Neural progenitor cell (in vitro differentiated cells): ENCODE data around the gene TNFSF13. TPM values are rescaled to one million over a fixed set of nuclear protein-coding genes. Genes with fewer than 3 reads are reported as not detected.

Experiments
- DNase-seq: peaks from one replicate; pipeline ENCODE4 v3.0.0-alpha.2; 2016; ENCODE audit warnings: low spot score
- H2AFZ ChIP-seq: fragments of 200-600 bp; sonication (generic); replicated peaks from 2 replicates; pipeline ENCODE4 v1.6.1; 2016; ENCODE audit warnings: antibody characterized with exemption
- H3F3A ChIP-seq: fragments of 200-600 bp; sonication (generic); 2 replicates; pipeline ENCODE4 v1.6.1; 2016; ENCODE audit warnings: antibody characterized with exemption, low read depth
- H3K27ac ChIP-seq: fragments of 200-600 bp; sonication (generic); 2 replicates; pipeline ENCODE4 v1.5.1; 2016; ENCODE audit warnings: mild to moderate bottlenecking
- H3K27me3 ChIP-seq: fragments of 200-600 bp; sonication (generic); 2 replicates; pipeline ENCODE4 v1.6.1; 2016; ENCODE audit warnings: mild to moderate bottlenecking, moderate library complexity
- H3K36me3 ChIP-seq: fragments of 200-600 bp; sonication (generic); 2 replicates; pipeline ENCODE4 v1.5.1; 2016
- H3K4me1 ChIP-seq: fragments of 200-600 bp; sonication (generic); 2 replicates; pipeline ENCODE4 v1.6.1; 2016; ENCODE audit warnings: mixed run types
- H3K4me2 ChIP-seq: fragments of 200-600 bp; sonication (generic); 2 replicates; pipeline ENCODE4 v1.6.1; 2016
- H3K4me3 ChIP-seq: fragments of 200-600 bp; sonication (generic); 2 replicates; pipeline ENCODE4 v1.5.1; 2016
- H3K79me2 ChIP-seq: fragments of 200-600 bp; sonication (generic); 2 replicates; pipeline ENCODE4 v1.6.1; 2016; ENCODE audit warnings: low read depth
- H3K9ac ChIP-seq: fragments of 200-600 bp; sonication (generic); 2 replicates; pipeline ENCODE4 v1.6.1; 2016
- H3K9me3 ChIP-seq: fragments of 200-600 bp; sonication (generic); 2 replicates; pipeline ENCODE4 v1.5.1; 2016; ENCODE audit warnings: low read depth
- H4K20me1 ChIP-seq: fragments of 200-600 bp; sonication (generic); 2 replicates; pipeline ENCODE4 v1.6.1; 2016; ENCODE audit warnings: low read depth
- H3K27ac Mint-ChIP-seq: 3 replicates; pipeline ENCODE4 v1.8.0; 2021; ENCODE audit warnings: mixed read lengths
- H3K27me3 Mint-ChIP-seq: 2 replicates; pipeline ENCODE4 v1.8.0; 2022; ENCODE audit warnings: low read depth, mild to moderate bottlenecking, inconsistent platforms, moderate library complexity, mixed read lengths; ENCODE audit not compliant: insufficient read depth
- H3K36me3 Mint-ChIP-seq: 3 replicates; pipeline ENCODE4 v1.8.0; 2021; ENCODE audit warnings: mixed read lengths
- H3K4me1 Mint-ChIP-seq: 3 replicates; pipeline ENCODE4 v1.8.0; 2021; ENCODE audit warnings: mixed read lengths
- H3K4me3 Mint-ChIP-seq: 3 replicates; pipeline ENCODE4 v1.8.0; 2021; ENCODE audit warnings: mild to moderate bottlenecking, moderate library complexity, mixed read lengths
- H3K9me3 Mint-ChIP-seq: 3 replicates; pipeline ENCODE4 v1.8.0; 2020; ENCODE audit warnings: mixed read lengths
- CTCF ChIP-seq: fragments of 200-600 bp; sonication (generic); IDR thresholded peaks from 2 replicates; pipeline ENCODE4 v1.5.1; 2017; ENCODE audit warnings: antibody characterized with exemption, mild to moderate bottlenecking
- EZH2 ChIP-seq: fragments of 200-600 bp; sonication (generic); IDR thresholded peaks from 2 replicates; pipeline ENCODE4 v1.6.1; 2017; ENCODE audit warnings: antibody characterized with exemption, mild to moderate bottlenecking, moderate library complexity
- EZH2phosphoT487 ChIP-seq: fragments of 200-600 bp; sonication (generic); IDR thresholded peaks from 2 replicates; pipeline ENCODE4 v1.6.1; 2017; ENCODE audit warnings: antibody characterized with exemption
- total RNA-seq: library from RNA; depleted of rRNA; stranded (reverse); fragments of >200 nt; gene quantifications from 2 replicates; pipeline ENCODE4 v1.2.3, GENCODE V29; 2015; ENCODE audit warnings: low replicate concordance

TNFSF13 gene
- total RNA-seq, 1 donor from 2014 or later, result not detected

- Mint-ChIP-seq H3K36me3 (peaks cover 8% of the 10 kb centered on the region), H3K4me3 (peak overlapping the region; percentile 97), H3K9me3 (no peaks in the 10 kb centered on the region), H3K27ac (no peak overlapping the region), H3K27me3 (peaks cover 4% of the 10 kb centered on the region), H3K4me1 (peaks cover 52% of the 10 kb centered on the region)
- Histone ChIP-seq H4K20me1 (peaks cover 15% of the 10 kb centered on the region), H3K27me3 (no peaks in the 10 kb centered on the region), H3K4me2 (peak overlapping the region; percentile 97), H3F3A (peaks cover 50% of the 10 kb centered on the region), H3K9ac (no peak overlapping the region), H3K9me3 (no peaks in the 10 kb centered on the region), H3K27ac (no peak overlapping the region), H2AFZ (no peak overlapping the region), H3K4me1 (peaks cover 44% of the 10 kb centered on the region), H3K4me3 (no peak overlapping the region), H3K36me3 (peaks cover 3% of the 10 kb centered on the region), H3K79me2 (peaks cover 27% of the 10 kb centered on the region)
- TF ChIP-seq EZH2 (no peak), CTCF (no peak), EZH2phosphoT487 (no peak)
- DNase-seq, result no peak
These were observed 996 bp downstream of the TNFSF13 start for GRCh38 chr17:7559320-7560171.

GRCh38 chr17:7560172-7561027 lies 1.9 kb downstream of the TNFSF13 start:
- TF ChIP-seq EZH2 (no peak), CTCF (peak; percentile 71), EZH2phosphoT487 (no peak)
- H3F3A ChIP-seq, result peaks cover 47% of the 10 kb centered on the region
- Mint-ChIP-seq H3K36me3 (peaks cover 12% of the 10 kb centered on the region), H3K27ac (peak overlapping the region; percentile 89), H3K9me3 (no peaks in the 10 kb centered on the region), H3K27me3 (peaks cover 4% of the 10 kb centered on the region), H3K4me3 (peak overlapping the region; percentile 97), H3K4me1 (peaks cover 48% of the 10 kb centered on the region)
- H3K4me2 ChIP-seq, result peak overlapping the region; percentile 97
- H3K4me3 ChIP-seq, result peak overlapping the region; percentile 94
- peak overlapping the region; percentile 31 for H2AFZ ChIP-seq
- peak; percentile 90 for DNase-seq
- no peaks in the 10 kb centered on the region for H3K27me3 ChIP-seq
- H3K9ac ChIP-seq, result no peak overlapping the region
- H3K36me3 ChIP-seq, result peaks cover 3% of the 10 kb centered on the region
- peaks cover 36% of the 10 kb centered on the region for H3K79me2 ChIP-seq
- H3K9me3 ChIP-seq, result no peaks in the 10 kb centered on the region
- H3K27ac ChIP-seq, result no peak overlapping the region
- H4K20me1 ChIP-seq, result peaks cover 15% of the 10 kb centered on the region
- H3K4me1 ChIP-seq, result peaks cover 44% of the 10 kb centered on the region

- Mint-ChIP-seq H3K36me3 (peaks cover 12% of the 10 kb centered on the region), H3K9me3 (no peaks in the 10 kb centered on the region), H3K27ac (peak overlapping the region; percentile 89), H3K27me3 (peaks cover 4% of the 10 kb centered on the region), H3K4me3 (peak overlapping the region; percentile 97), H3K4me1 (peaks cover 47% of the 10 kb centered on the region)
- peak; percentile 95 for DNase-seq
- peak overlapping the region; percentile 97 for H3K4me2 ChIP-seq
- H3K79me2 ChIP-seq, result peaks cover 39% of the 10 kb centered on the region
- H2AFZ ChIP-seq, result peak overlapping the region; percentile 91
- no peaks in the 10 kb centered on the region for H3K9me3 ChIP-seq
- H3K4me1 ChIP-seq, result peaks cover 44% of the 10 kb centered on the region
- peak; percentile 66 for TF ChIP-seq CTCF
- no peak for TF ChIP-seq EZH2
- peak overlapping the region; percentile 63 for H3K9ac ChIP-seq
- H3K36me3 ChIP-seq, result peaks cover 7% of the 10 kb centered on the region
- H3K27me3 ChIP-seq, result no peaks in the 10 kb centered on the region
- H3K27ac ChIP-seq, result peak overlapping the region; percentile 79
- H4K20me1 ChIP-seq, result peaks cover 15% of the 10 kb centered on the region
- H3F3A ChIP-seq, result peaks cover 44% of the 10 kb centered on the region
- peak overlapping the region; percentile 94 for H3K4me3 ChIP-seq
These were observed 2.6 kb downstream of the TNFSF13 start for GRCh38 chr17:7561028-7561575.
